WTC11 (cell line): ENCODE results near the gene TREML4. TPM values are rescaled to one million over a fixed set of nuclear protein-coding genes. Genes with fewer than 3 reads are reported as not detected.

Source experiments
- ATAC-seq: fragments of 200-7000 bp; cut with Tn5 transposase; 2 replicates; pipeline ENCODE4 v1.10.0; 2021; ENCODE audit warnings: mild to moderate bottlenecking, moderate library complexity
- CTCF ChIA-PET: fragments of 300-600 bp; sonication (Branson Sonifier 250); formaldehyde crosslinking; loops from one replicate; lab custom pipeline; 2021; ENCODE audit warnings: antibody characterized with exemption; lab: Charles Lee
- POLR2A ChIA-PET: fragments of 350-600 bp; sonication (Branson Sonifier 250); formaldehyde crosslinking; loops from one replicate; lab custom pipeline; 2021; ENCODE audit warnings: antibody characterized with exemption; lab: Charles Lee
- DNase-seq: peaks from one replicate; pipeline ENCODE4 v3.0.0; 2021; ENCODE audit warnings: low spot score
- H3K27ac Mint-ChIP-seq: 2 replicates; pipeline ENCODE4 v1.8.0; 2021; ENCODE audit warnings: mixed read lengths
- H3K27me3 Mint-ChIP-seq: 2 replicates; pipeline ENCODE4 v1.8.0; 2021; ENCODE audit warnings: low read depth, mild to moderate bottlenecking, moderate library complexity, mixed read lengths
- H3K36me3 Mint-ChIP-seq: 2 replicates; pipeline ENCODE4 v1.8.0; 2021; ENCODE audit warnings: mixed read lengths
- H3K4me1 Mint-ChIP-seq: 2 replicates; pipeline ENCODE4 v1.8.0; 2022; ENCODE audit warnings: mixed read lengths
- H3K4me3 Mint-ChIP-seq: 2 replicates; pipeline ENCODE4 v1.8.0; 2021; ENCODE audit warnings: mild to moderate bottlenecking, moderate library complexity, mixed read lengths
- H3K9me3 Mint-ChIP-seq: 2 replicates; pipeline ENCODE4 v1.8.0; 2021; ENCODE audit warnings: mixed read lengths
- ATF1 ChIP-seq: sonication (generic); formaldehyde crosslinking; IDR thresholded peaks from 2 replicates; pipeline ENCODE4 v1.8.1; 2023; ENCODE audit warnings: mild to moderate bottlenecking, moderate library complexity, missing genetic modification reagents
- CBFB ChIP-seq: sonication (generic); formaldehyde crosslinking; IDR thresholded peaks from 2 replicates; pipeline ENCODE4 v1.8.1; 2022; ENCODE audit warnings: mild to moderate bottlenecking, low read depth, missing genetic modification reagents
- CREM ChIP-seq: sonication (generic); formaldehyde crosslinking; IDR thresholded peaks from 2 replicates; pipeline ENCODE4 v1.8.1; 2022; ENCODE audit warnings: mild to moderate bottlenecking, missing genetic modification reagents, moderate library complexity
- E2F1 ChIP-seq: sonication (generic); formaldehyde crosslinking; IDR thresholded peaks from 2 replicates; pipeline ENCODE4 v1.8.0; 2022; ENCODE audit warnings: mild to moderate bottlenecking, missing genetic modification reagents
- GABPB1 ChIP-seq: sonication (generic); formaldehyde crosslinking; IDR thresholded peaks from 2 replicates; pipeline ENCODE4 v1.8.1; 2023; ENCODE audit warnings: mild to moderate bottlenecking, missing genetic modification reagents
- GRHL2 ChIP-seq: fragments of 250-450 bp; sonication (Bioruptor Pico); IDR thresholded peaks from 2 replicates; pipeline ENCODE4 v1.8.0; 2022; ENCODE audit warnings: mild to moderate bottlenecking, moderate library complexity; ENCODE audit not compliant: insufficient replicate concordance, severe bottlenecking
- HMGXB4 ChIP-seq: sonication (generic); formaldehyde crosslinking; IDR thresholded peaks from 2 replicates; pipeline ENCODE4 v1.8.1; 2023; ENCODE audit warnings: mild to moderate bottlenecking, moderate library complexity, missing genetic modification reagents
- JAZF1 ChIP-seq: fragments of 250-450 bp; sonication (Bioruptor Pico); IDR thresholded peaks from 2 replicates; pipeline ENCODE4 v1.9.0; 2021; ENCODE audit warnings: moderate library complexity, mild to moderate bottlenecking, inconsistent platforms
- KAT7 ChIP-seq: sonication (generic); formaldehyde crosslinking; IDR thresholded peaks from 2 replicates; pipeline ENCODE4 v1.8.1; 2023; ENCODE audit warnings: missing genetic modification reagents, mild to moderate bottlenecking, borderline replicate concordance
- NR2C2 ChIP-seq: sonication (generic); formaldehyde crosslinking; IDR thresholded peaks from 2 replicates; pipeline ENCODE4 v1.8.0; 2022; ENCODE audit warnings: mild to moderate bottlenecking, missing genetic modification reagents
- SMAD4 ChIP-seq: sonication (generic); formaldehyde crosslinking; IDR thresholded peaks from 2 replicates; pipeline ENCODE4 v1.8.0; 2022; ENCODE audit warnings: mild to moderate bottlenecking, missing genetic modification reagents
- SOX15 ChIP-seq: fragments of 250-450 bp; sonication (Bioruptor Pico); IDR thresholded peaks from 2 replicates; pipeline ENCODE4 v1.9.0; 2021; ENCODE audit warnings: mild to moderate bottlenecking
- SP1 ChIP-seq: sonication (generic); formaldehyde crosslinking; conservative IDR thresholded peaks from 2 replicates; pipeline ENCODE4 v1.8.1; 2022; ENCODE audit warnings: missing genetic modification reagents
- TCF7 ChIP-seq: sonication (generic); formaldehyde crosslinking; IDR thresholded peaks from 2 replicates; pipeline ENCODE4 v1.8.0; 2022; ENCODE audit warnings: mild to moderate bottlenecking, low read depth, missing genetic modification reagents, moderate library complexity
- TEAD1 ChIP-seq: sonication (generic); formaldehyde crosslinking; IDR thresholded peaks from 2 replicates; pipeline ENCODE4 v1.8.0; 2022; ENCODE audit warnings: mild to moderate bottlenecking, missing genetic modification reagents
- ZMAT4 ChIP-seq: fragments of 250-450 bp; sonication (Bioruptor Pico); IDR thresholded peaks from 2 replicates; pipeline ENCODE4 v1.9.0; 2021; ENCODE audit warnings: mild to moderate bottlenecking
- ZNF423 ChIP-seq: fragments of 250-450 bp; sonication (Bioruptor Pico); IDR thresholded peaks from 2 replicates; pipeline ENCODE4 v2.1.2; 2022; ENCODE audit warnings: mild to moderate bottlenecking, moderate library complexity
- total RNA-seq: library from RNA; stranded (reverse); gene quantifications from 3 replicates; pipeline ENCODE4 v1.2.3, GENCODE V29; 2021
- TF ChIP-seq, protein P1 (sequence below): sonication (generic); formaldehyde crosslinking; IDR thresholded peaks from 2 replicates; pipeline ENCODE4 v1.8.1; 2022; ENCODE audit warnings: low read depth, missing genetic modification reagents, borderline replicate concordance
- TF ChIP-seq, protein P2 (sequence below): sonication (generic); formaldehyde crosslinking; IDR thresholded peaks from 2 replicates; pipeline ENCODE4 v1.8.1; 2023; ENCODE audit warnings: mild to moderate bottlenecking, missing genetic modification reagents, borderline replicate concordance
- TF ChIP-seq, protein P3 (sequence below): sonication (generic); formaldehyde crosslinking; IDR thresholded peaks from 2 replicates; pipeline ENCODE4 v1.8.0; 2023; ENCODE audit warnings: mild to moderate bottlenecking, missing genetic modification reagents
- TF ChIP-seq, protein P4 (sequence below): sonication (generic); formaldehyde crosslinking; IDR thresholded peaks from 2 replicates; pipeline ENCODE4 v1.8.1; 2023; ENCODE audit warnings: mild to moderate bottlenecking, missing genetic modification reagents

TREML4 gene
- total RNA-seq, 1 experiment from 2014 or later, result not detected

DNA sequence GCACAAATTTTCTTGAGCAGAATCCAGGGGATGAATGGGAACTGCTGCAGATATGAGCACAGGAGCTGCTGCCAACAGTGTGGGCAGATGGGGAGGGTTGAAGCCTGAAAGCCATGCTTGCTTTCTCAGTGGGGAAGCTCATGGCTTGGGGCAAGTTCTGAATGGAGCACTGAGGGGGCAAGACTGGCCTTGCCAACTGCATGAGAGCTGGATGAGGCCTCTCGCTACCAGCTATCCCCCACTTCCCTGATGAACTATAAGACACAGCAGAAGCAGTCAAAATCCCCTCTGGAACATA lies 30.0 kb downstream of the TREML4 start:
- H3K9me3 Mint-ChIP-seq, result peaks cover 44% of the 10 kb centered on the region
- TF ChIP-seq, protein P1, sequence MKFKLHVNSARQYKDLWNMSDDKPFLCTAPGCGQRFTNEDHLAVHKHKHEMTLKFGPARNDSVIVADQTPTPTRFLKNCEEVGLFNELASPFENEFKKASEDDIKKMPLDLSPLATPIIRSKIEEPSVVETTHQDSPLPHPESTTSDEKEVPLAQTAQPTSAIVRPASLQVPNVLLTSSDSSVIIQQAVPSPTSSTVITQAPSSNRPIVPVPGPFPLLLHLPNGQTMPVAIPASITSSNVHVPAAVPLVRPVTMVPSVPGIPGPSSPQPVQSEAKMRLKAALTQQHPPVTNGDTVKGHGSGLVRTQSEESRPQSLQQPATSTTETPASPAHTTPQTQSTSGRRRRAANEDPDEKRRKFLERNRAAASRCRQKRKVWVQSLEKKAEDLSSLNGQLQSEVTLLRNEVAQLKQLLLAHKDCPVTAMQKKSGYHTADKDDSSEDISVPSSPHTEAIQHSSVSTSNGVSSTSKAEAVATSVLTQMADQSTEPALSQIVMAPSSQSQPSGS, result no peak
- TF ChIP-seq, protein P2, sequence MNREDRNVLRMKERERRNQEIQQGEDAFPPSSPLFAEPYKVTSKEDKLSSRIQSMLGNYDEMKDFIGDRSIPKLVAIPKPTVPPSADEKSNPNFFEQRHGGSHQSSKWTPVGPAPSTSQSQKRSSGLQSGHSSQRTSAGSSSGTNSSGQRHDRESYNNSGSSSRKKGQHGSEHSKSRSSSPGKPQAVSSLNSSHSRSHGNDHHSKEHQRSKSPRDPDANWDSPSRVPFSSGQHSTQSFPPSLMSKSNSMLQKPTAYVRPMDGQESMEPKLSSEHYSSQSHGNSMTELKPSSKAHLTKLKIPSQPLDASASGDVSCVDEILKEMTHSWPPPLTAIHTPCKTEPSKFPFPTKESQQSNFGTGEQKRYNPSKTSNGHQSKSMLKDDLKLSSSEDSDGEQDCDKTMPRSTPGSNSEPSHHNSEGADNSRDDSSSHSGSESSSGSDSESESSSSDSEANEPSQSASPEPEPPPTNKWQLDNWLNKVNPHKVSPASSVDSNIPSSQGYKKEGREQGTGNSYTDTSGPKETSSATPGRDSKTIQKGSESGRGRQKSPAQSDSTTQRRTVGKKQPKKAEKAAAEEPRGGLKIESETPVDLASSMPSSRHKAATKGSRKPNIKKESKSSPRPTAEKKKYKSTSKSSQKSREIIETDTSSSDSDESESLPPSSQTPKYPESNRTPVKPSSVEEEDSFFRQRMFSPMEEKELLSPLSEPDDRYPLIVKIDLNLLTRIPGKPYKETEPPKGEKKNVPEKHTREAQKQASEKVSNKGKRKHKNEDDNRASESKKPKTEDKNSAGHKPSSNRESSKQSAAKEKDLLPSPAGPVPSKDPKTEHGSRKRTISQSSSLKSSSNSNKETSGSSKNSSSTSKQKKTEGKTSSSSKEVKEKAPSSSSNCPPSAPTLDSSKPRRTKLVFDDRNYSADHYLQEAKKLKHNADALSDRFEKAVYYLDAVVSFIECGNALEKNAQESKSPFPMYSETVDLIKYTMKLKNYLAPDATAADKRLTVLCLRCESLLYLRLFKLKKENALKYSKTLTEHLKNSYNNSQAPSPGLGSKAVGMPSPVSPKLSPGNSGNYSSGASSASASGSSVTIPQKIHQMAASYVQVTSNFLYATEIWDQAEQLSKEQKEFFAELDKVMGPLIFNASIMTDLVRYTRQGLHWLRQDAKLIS (CRISPR knock-in tag), result no peak
- TF ChIP-seq ZNF423 (CRISPR knock-in tag) (no peak), GABPB1 (CRISPR knock-in tag) (no peak)
- TF ChIP-seq, protein P3, sequence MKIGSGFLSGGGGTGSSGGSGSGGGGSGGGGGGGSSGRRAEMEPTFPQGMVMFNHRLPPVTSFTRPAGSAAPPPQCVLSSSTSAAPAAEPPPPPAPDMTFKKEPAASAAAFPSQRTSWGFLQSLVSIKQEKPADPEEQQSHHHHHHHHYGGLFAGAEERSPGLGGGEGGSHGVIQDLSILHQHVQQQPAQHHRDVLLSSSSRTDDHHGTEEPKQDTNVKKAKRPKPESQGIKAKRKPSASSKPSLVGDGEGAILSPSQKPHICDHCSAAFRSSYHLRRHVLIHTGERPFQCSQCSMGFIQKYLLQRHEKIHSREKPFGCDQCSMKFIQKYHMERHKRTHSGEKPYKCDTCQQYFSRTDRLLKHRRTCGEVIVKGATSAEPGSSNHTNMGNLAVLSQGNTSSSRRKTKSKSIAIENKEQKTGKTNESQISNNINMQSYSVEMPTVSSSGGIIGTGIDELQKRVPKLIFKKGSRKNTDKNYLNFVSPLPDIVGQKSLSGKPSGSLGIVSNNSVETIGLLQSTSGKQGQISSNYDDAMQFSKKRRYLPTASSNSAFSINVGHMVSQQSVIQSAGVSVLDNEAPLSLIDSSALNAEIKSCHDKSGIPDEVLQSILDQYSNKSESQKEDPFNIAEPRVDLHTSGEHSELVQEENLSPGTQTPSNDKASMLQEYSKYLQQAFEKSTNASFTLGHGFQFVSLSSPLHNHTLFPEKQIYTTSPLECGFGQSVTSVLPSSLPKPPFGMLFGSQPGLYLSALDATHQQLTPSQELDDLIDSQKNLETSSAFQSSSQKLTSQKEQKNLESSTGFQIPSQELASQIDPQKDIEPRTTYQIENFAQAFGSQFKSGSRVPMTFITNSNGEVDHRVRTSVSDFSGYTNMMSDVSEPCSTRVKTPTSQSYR (CRISPR knock-in tag), result no peak
- no peak overlapping the region for H3K27ac Mint-ChIP-seq
- peaks cover 10% of the 10 kb centered on the region for H3K36me3 Mint-ChIP-seq
- DNase-seq (no peak), ATAC-seq (no peak)
- POLR2A ChIA-PET, result no interaction called here
- H3K4me1 Mint-ChIP-seq, result no peaks in the 10 kb centered on the region
- CTCF ChIA-PET, result no interaction called here
- peaks cover 10% of the 10 kb centered on the region for H3K27me3 Mint-ChIP-seq
- no peak overlapping the region for H3K4me3 Mint-ChIP-seq

DNA sequence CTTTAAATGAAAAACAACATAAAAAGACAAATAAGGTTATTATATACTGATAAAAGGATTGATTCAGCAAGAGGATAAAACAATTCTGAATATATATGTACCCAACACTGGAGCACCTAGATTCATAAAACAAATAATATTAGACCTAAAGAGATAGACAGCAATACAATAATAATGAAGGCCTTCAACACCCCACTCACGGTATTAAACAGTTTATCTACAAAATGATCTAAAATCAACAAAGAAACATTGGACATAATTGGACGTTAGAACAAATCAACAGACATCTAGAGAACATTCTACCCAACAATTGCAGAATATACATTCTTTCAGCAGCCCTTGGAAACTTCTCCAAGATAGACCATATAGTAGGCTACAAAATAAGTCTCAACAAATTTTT lies 34.3 kb downstream of the TREML4 start:
- H3K27ac Mint-ChIP-seq, result no peak overlapping the region
- H3K4me1 Mint-ChIP-seq, result no peaks in the 10 kb centered on the region
- peaks cover 10% of the 10 kb centered on the region for H3K27me3 Mint-ChIP-seq
- peaks cover 16% of the 10 kb centered on the region for H3K36me3 Mint-ChIP-seq
- ChIA-PET POLR2A (no interaction called here), CTCF (no interaction called here)
- no peak for ATAC-seq
- peaks cover 52% of the 10 kb centered on the region for H3K9me3 Mint-ChIP-seq
- no peak for DNase-seq
- no peak overlapping the region for H3K4me3 Mint-ChIP-seq
- TF ChIP-seq GRHL2 (CRISPR knock-in tag), result no peak
- no peak for TF ChIP-seq SOX15
- no peak for TF ChIP-seq ATF1 (CRISPR knock-in tag)
- no peak for TF ChIP-seq TEAD1 (CRISPR knock-in tag)
- no peak for TF ChIP-seq SMAD4
- TF ChIP-seq, protein P4, sequence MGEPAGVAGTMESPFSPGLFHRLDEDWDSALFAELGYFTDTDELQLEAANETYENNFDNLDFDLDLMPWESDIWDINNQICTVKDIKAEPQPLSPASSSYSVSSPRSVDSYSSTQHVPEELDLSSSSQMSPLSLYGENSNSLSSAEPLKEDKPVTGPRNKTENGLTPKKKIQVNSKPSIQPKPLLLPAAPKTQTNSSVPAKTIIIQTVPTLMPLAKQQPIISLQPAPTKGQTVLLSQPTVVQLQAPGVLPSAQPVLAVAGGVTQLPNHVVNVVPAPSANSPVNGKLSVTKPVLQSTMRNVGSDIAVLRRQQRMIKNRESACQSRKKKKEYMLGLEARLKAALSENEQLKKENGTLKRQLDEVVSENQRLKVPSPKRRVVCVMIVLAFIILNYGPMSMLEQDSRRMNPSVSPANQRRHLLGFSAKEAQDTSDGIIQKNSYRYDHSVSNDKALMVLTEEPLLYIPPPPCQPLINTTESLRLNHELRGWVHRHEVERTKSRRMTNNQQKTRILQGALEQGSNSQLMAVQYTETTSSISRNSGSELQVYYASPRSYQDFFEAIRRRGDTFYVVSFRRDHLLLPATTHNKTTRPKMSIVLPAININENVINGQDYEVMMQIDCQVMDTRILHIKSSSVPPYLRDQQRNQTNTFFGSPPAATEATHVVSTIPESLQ (CRISPR knock-in tag), result no peak
- TF ChIP-seq JAZF1 (CRISPR knock-in tag), result no peak
- no peak for TF ChIP-seq SP1 (CRISPR knock-in tag)
- no peak for TF ChIP-seq TCF7 (CRISPR knock-in tag)
- no peak for TF ChIP-seq KAT7 (CRISPR knock-in tag)
- TF ChIP-seq ZMAT4 (CRISPR knock-in tag), result no peak
- TF ChIP-seq NR2C2 (CRISPR knock-in tag), result no peak
- no peak for TF ChIP-seq HMGXB4 (CRISPR knock-in tag)
- no peak for TF ChIP-seq CREM (CRISPR knock-in tag)
- TF ChIP-seq E2F1 (CRISPR knock-in tag), result no peak
- no peak for TF ChIP-seq CBFB (CRISPR knock-in tag)
